ENCODE data around the gene SPATA20. TPM values are rescaled to one million over a fixed set of nuclear protein-coding genes. Genes with fewer than 3 reads are reported as not detected.

The SPATA20 gene
- total and polyA plus RNA-seq, 2 of the 8 experiments (the other 6 are each of a cell fraction or from before 2014, with no cell fraction given) = 16.2 to 17.5 TPM

GRCh38 chr17:50562242-50563091 lies 15.5 kb downstream of the SPATA20 start:
- H3K23ac ChIP-seq (ENCODE audit: insufficient read length) = no peak overlapping the region
- H3K79me2 ChIP-seq (ENCODE audit: control insufficient read depth in 1 of 2, insufficient read depth in 2 of 2, low read length in 2 of 2) = no peaks in the 10 kb centered on the region
- H2AFZ ChIP-seq (ENCODE audit: low read length) = no peak overlapping the region
- H2AK5ac ChIP-seq (ENCODE audit: low read depth, low read length) = no peak overlapping the region; the same call in 1 of the 2 replicates
- H3K79me1 ChIP-seq (ENCODE audit: low read depth, low read length) = no peaks in the 10 kb centered on the region
- H3K14ac ChIP-seq (ENCODE audit: insufficient read length) = no peak overlapping the region
- H2BK5ac ChIP-seq (ENCODE audit: low read depth, low read length) = no peak overlapping the region
- H4K91ac ChIP-seq (replicated peaks; ENCODE audit: insufficient read length, low read length) = no peak overlapping the region
- H2BK15ac ChIP-seq (ENCODE audit: low read length) = 0 out of 2 replicates have a peak overlapping the region, but pooled peaks have one; percentile 72
- H3K18ac ChIP-seq (ENCODE audit: extremely low read depth, low read length) = peak overlapping the region; percentile 32
- peak overlapping the region; percentile 22 to 63 (median 34); a peak in 7 of 8 replicates for H3K4me3 ChIP-seq (ENCODE audit: extremely low read depth in 1 of 4, insufficient read depth in 2 of 4, low read depth in 3 of 4, low read length in 4 of 4)
- peaks cover 27 to 80% (median 71%) of the 10 kb centered on the region in 4 experiments for H3K27me3 ChIP-seq (replicated peaks in 1 of 4; ENCODE audit: control insufficient read depth in 3 of 4, extremely low read depth in 1 of 4, insufficient read depth in 3 of 4, low read length in 3 of 4)
- no peak overlapping the region for H3K27ac ChIP-seq (ENCODE audit: low read depth, low read length)
- H2BK20ac ChIP-seq (ENCODE audit: low read length) = 0 out of 2 replicates have a peak overlapping the region, but pooled peaks have one; percentile 32
- no peak overlapping the region for H4K8ac ChIP-seq (ENCODE audit: extremely low read depth, insufficient read depth, low read length)
- no peak overlapping the region for H3K9ac ChIP-seq (replicated peaks in 1 of 4; ENCODE audit: extremely low read depth in 1 of 4, low read depth in 3 of 4, low read length in 3 of 4)
- ChIA-PET POLR2A (ENCODE audit: partially characterized antibody) (interaction anchor here (0.6 to 2.2 kb wide), 15 partner anchors 8 to 305 kb away, joined by 3 to 6 read pairs (median 4); no protein-coding TSS in a partner anchor), CTCF (ENCODE audit: partially characterized antibody) (interaction anchor here (0.9 to 7.2 kb wide), 20 partner anchors 7 to 135 kb away, joined by 3 to 89 read pairs (median 4); no protein-coding TSS in a partner anchor)
- no peak overlapping the region for H3K4ac ChIP-seq (replicated peaks; ENCODE audit: insufficient read length, low read depth, low read length)
- peak overlapping the region; percentile 27; the same call in 1 of the 2 replicates for H2BK12ac ChIP-seq (ENCODE audit: low read depth, low read length)
- H3K9me3 ChIP-seq (ENCODE audit: insufficient read depth in 2 of 2, low read depth in 1 of 2, low read length in 1 of 2) = no peaks in the 10 kb centered on the region
- FAIRE-seq (no peak), DNase-seq (ENCODE audit: low read depth in 1 of 2, low spot score in 2 of 2) (peak in 1 of 2 experiments; percentile 68)
- peaks cover 7% of the 10 kb centered on the region in 2 experiments for H4K20me1 ChIP-seq (replicated peaks in 1 of 2; ENCODE audit: control insufficient read depth in 1 of 2, insufficient read depth in 2 of 2, low read length in 2 of 2)
- peaks cover 0 to 37% (median 21%) of the 10 kb centered on the region in 4 experiments; a peak in 6 of 7 replicates for H3K4me1 ChIP-seq (replicated peaks in 1 of 4; ENCODE audit: control insufficient read depth in 3 of 4, insufficient read depth in 4 of 4, low read length in 3 of 4)
- WGBS, 2 experiments (ENCODE audit: extremely low coverage in 1 of 2, insufficient coverage in 1 of 2, insufficient read length in 1 of 2, insufficient replicate concordance in 2 of 2, low coverage in 1 of 2, low lambda C conversion rate in 2 of 2, missing lambda C conversion rate in 1 of 2) = 9% methylated on average over 17 of the region's 22 CpGs; no CpG with 5 or more reads in 1 of the 2 experiments
- peak overlapping the region; percentile 75 to 82 for H3K4me2 ChIP-seq (ENCODE audit: insufficient read depth in 1 of 2, low read depth in 2 of 2, low read length in 2 of 2)
- no peak overlapping the region for H2BK120ac ChIP-seq (replicated peaks; ENCODE audit: low read depth, low read length)
- H3K36me3 ChIP-seq (ENCODE audit: control insufficient read depth in 2 of 4, insufficient read depth in 4 of 4, low read length in 3 of 4) = no peaks in the 10 kb centered on the region
- no peak overlapping the region for H3K56ac ChIP-seq (replicated peaks; ENCODE audit: insufficient read length, low read depth, low read length)
- H4K5ac ChIP-seq (ENCODE audit: insufficient read length, low read depth, low read length) = no peak overlapping the region
- peaks cover 17% of the 10 kb centered on the region; the same call in 1 of the 2 replicates for H3K23me2 ChIP-seq (ENCODE audit: low read depth, low read length)
- TF ChIP-seq TEAD4 (IDR thresholded peaks at IDR 0.05; ENCODE audit: low read depth, low read length) (peak; percentile 73), EZH2 (IDR thresholded peaks at IDR 0.05; ENCODE audit: low read depth, low read length, severe bottlenecking) (peak; percentile 73), KDM5A (IDR thresholded peaks at IDR 0.05; ENCODE audit: low read length) (no peak), KDM4A (IDR thresholded peaks at IDR 0.05; ENCODE audit: low read depth, low read length, severe bottlenecking) (peak; percentile 4), CREB1 (IDR thresholded peaks at IDR 0.05) (no peak), RFX5 (IDR thresholded peaks at IDR 0.05; ENCODE audit: borderline replicate concordance, low read depth, low read length) (no peak), ASH2L (IDR thresholded peaks at IDR 0.05; ENCODE audit: low read length) (peak; percentile 36), CTBP2 (IDR thresholded peaks at IDR 0.05; ENCODE audit: borderline replicate concordance, insufficient read depth, insufficient read length, low read length) (no peak)
- TF ChIP-seq, protein P1, sequence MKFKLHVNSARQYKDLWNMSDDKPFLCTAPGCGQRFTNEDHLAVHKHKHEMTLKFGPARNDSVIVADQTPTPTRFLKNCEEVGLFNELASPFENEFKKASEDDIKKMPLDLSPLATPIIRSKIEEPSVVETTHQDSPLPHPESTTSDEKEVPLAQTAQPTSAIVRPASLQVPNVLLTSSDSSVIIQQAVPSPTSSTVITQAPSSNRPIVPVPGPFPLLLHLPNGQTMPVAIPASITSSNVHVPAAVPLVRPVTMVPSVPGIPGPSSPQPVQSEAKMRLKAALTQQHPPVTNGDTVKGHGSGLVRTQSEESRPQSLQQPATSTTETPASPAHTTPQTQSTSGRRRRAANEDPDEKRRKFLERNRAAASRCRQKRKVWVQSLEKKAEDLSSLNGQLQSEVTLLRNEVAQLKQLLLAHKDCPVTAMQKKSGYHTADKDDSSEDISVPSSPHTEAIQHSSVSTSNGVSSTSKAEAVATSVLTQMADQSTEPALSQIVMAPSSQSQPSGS (IDR thresholded peaks at IDR 0.05; ENCODE audit: low read length) = no peak
